H4 (cell line): Measurements from ENCODE around the gene CERK. TPM values are rescaled to one million over a fixed set of nuclear protein-coding genes. Genes with fewer than 3 reads are reported as not detected.

Experiments used
- DNase-seq: peaks from one replicate; pipeline ENCODE4 v3.0.0-alpha.2; 2015; ENCODE audit warnings: low spot score
- total RNA-seq: library from RNA; depleted of rRNA; stranded (reverse); fragments of >200 nt; shearing (Covaris generic); gene quantifications from 2 replicates; pipeline ENCODE4 v1.2.3, GENCODE V29; 2014

CERK gene
- total RNA-seq, 1 experiment from 2014 or later, result 16.9 TPM

DNA sequence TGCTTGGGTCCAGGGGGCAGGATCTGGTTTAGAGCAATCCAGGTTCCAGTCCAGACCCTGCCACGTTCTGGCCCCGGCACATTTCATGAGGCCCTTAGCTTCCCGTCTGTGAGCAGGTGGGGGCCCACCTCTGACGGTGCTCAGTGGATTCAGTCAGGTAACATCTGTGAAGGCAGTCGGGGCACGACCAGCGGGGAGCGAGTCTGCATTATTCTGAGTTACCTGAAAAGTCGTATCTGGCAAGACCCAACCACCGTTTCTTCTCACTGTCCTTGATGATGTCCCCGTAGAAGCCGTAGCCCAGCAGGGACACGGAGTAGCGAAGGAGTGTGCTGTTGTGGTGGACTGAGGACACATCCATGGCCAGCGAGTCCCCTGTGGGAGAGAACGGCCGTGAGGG lies 39.0 kb downstream of the CERK start:
- no peak for DNase-seq

GRCh38 chr22:46697811-46698515 lies 40.1 kb downstream of the CERK start:
- no peak for DNase-seq

- DNase-seq, result no peak
Observed at GRCh38 chr22:46696614-46697013, 41.4 kb downstream of the CERK start.

- DNase-seq, result no peak
Observed at GRCh38 chr22:46696229-46696518, 41.9 kb downstream of the CERK start.

DNA sequence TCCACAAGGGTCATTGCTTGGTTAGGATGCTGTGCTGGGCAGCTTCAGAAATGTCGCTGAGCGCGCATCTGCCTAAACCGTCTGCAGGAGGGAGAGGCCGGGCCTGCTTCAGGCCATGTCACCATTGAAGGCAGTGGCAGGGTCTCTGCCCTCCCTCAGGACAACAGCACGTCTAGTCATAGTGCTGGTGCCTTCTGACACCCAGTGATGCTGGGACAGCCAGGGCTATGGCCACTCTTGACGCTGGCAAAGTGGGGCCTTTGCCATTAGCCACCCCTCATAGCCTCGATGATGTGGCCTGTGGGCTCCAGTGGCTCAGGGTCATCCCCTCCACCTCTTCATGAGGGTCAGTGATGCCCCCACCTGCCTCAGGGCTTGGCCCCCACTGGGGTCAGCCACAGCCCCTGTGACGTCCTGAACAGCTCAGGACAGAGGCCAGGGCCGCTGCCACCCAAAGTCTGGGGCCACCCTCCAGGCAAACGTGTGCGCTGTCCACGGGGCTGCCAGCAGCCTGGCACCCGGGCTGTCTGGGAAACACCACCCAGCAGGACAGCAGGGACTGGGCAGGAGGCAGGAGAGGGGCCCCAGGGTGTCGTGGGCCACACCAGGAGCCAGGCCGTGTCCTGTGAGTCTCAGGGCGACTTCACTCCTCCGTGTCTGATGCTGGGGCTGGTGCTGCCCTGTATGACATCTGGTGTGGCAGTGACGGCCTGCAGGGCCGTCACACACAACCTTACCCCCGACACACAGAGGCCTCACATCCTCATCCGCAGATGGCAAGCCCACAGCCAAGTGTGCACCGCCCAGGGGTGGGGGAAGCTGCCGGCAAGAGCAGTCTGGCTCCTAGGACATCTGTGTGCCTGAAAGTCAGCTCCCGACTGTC lies 42.5 kb downstream of the CERK start:
- DNase-seq, result no peak

DNA sequence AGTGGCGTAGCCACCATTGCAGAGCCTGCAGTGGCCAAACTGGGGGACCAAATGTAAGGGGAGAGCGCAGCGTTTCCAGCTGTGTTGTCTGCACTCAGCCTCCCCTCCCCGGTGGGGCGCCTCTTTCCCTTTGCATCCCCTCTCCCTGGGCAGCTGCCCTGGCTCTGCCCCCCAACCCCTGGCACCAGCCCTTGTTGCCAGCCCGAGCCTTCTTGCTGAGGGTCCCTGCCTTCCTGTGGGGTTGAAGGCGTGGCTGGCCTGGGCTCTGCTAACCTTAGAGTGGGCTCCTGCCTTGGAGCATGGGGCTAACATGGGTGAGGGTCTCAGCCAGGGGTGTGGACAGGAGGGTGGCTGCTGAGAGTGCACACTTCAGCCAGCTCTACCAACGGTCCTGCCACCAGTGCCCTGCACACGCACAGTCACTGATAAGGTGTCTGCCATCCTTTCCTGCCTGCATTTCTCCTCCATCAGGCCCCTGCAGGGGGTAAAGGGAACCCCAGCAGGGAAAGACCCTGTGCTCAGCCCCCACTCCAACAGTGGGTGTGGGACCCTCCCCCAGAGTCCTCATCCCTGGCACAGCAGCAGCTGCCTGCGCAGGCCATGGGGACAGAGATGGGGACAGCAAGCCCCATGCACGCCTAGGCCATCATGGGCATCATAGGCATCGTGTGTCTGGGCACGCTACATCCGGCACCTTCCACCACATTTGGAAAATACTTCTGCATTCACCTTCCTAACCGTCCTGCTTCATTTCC lies 43.5 kb downstream of the CERK start:
- DNase-seq, result no peak

DNA sequence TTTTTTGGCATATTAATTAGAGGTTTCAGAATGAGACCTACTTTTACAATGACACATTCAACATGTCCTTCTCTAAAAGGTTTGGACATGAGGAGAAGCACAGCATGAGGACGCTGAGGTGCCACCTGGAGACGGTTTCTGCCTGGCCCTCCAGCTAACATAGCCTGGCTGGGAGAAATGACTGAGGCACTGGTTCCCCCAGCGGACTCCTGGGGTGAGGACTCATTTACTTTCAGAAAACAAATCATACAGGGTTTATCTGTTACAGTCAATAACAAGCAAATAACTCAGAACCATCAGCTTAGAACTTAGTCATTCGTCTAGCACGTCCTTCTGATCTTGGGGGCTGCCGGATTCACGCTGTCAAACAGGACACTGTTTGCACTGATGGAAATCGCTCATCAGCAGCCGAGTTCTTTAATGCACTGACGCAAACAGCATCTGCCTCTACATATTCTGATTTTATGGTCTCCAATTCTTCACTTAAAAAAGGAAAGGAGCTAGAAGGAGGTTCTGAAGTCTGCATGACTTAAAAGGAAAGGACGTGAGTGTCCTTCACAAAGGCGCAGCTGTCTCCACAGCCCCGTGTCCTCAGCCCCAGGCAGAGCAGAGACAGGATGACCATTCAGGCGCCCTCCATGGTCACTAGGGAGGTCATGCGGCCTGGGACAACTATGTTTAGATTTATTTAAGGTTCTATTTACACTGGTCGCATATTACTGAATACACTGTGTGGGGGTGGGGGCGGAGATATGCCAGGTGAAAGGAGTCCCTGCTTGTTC lies 44.2 kb downstream of the CERK start:
- no peak for DNase-seq

- DNase-seq, result no peak
Observed at GRCh38 chr22:46691571-46691970, 46.5 kb downstream of the CERK start.

DNA sequence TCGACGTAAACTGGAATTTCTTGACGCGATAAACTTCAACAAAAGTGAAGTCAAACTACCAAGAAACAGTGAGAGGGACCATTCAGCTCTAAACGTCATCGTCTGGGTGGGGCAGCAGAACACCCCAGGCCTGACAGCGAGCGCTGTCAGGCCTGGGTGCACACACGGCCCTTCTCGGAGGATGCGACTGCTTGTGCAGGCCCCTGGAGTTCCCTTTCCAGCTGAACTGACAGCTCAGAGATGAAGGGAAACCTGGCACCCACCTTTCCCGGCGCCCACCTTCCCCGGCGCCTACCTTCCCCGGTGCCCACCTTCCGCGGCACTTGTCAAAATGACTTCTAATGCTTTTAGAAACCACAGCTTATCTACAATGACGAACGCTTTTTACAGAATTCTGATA lies 47.9 kb downstream of the CERK start:
- no peak for DNase-seq

GRCh38 chr22:46688949-46689348 lies 49.1 kb downstream of the CERK start:
- no peak for DNase-seq

GRCh38 chr22:46687460-46687859 lies 50.6 kb downstream of the CERK start:
- no peak for DNase-seq

- no peak for DNase-seq
Observed at GRCh38 chr22:46687048-46687444, 51.0 kb downstream of the CERK start.

DNA sequence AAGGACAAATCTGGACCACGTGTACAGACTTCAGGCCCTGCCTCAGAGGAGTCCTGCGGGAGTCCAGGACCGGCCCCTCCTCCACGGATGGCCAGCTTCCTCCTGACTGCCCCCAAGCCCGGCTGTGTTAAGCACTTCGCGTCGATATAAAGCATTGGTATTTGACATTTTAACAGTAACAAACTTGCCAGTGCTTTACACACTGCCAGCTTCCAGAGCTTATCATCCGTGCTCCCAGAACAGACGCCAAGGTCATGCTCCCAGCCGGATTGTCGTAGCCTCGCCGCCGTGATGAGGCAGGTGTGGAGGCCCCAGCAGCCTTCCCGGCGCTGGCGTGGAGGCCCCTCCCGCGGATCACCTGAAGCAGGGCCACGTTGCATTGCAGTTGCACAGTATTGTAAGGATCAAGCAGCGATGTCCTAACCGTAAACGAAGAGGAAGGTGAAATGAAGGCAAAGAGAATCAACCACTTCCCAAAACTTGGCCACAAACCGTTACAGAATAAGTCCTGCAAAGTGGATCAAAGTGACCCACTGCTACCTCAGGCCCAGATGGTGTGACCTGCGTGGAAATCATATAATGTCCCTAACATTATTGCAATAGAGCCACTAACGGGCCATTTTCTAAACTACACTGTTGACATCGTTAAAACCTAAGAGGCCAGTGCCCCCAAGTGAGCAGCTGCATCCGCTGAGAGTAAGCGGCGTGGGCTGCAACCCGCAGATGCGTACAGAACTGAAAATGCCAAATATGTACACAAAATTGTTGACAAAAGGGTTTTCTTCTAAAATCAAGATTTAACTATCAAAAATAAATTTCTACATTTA lies 51.6 kb downstream of the CERK start:
- DNase-seq, result no peak

GRCh38 chr22:46684706-46685105 lies 53.3 kb downstream of the CERK start:
- DNase-seq, result no peak

DNA sequence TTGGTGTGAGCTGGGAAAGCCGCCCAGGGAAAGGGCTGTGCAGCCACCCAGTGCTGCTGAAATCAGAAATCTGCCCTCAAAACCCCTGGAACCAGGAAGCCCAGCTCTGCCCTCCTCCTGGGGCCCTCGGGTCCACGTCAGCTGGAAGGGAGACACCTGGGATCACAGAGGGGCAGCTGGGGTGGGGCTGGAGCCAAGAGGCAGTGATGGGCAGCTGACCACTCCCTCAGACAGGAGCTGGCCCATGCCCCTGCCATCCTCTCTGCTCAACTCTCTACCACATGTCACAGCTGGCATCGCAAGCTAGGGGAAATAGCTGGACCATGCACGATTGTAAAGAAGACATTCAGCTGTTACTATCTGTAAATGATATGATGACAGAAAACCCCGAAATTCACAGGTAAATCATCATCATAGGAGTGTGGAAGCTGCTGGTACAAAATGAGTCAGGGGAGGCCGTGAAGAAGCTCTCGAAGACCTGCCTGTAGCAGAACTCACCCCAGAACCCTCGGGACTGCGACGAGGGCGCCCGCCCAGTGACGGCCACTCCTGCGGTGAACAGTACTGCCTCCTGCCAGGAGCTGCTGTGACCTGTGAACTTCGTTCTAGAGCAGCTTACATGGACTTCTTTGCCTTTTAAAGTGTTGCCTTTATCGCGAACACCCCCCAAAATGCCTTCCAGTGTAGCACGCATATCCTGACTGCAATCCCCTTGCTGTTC lies 55.9 kb downstream of the CERK start:
- DNase-seq, result no peak

GRCh38 chr22:46681010-46681409 lies 57.0 kb downstream of the CERK start:
- no peak for DNase-seq

DNA sequence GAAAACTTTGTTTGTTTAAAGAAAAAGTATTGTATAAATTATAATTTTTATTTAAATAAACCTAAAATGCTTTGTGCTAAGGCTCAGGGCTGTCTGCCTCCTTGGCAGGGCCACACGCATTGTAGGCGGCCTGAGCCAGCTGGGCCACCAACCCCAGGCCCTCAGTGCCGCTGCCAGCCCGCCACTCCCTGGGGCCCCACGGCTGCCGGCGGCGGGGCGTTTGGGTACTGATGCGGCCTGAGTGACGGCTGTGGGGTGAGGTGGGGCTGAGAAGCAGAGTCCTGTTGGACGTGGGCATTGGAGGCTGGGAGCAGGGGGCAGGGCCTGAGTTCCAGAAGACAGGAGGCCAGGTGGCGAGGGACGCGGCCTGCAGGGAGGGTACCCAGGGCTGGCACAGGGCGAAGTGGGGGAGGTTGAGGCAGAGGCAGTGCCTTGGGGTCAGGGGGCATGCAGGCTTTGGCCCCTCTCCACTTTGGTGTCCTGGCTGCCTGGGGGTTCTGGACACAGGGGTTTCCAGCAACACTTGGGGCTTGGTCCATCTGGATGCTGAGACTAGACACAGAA lies 58.3 kb downstream of the CERK start:
- DNase-seq, result no peak

DNA sequence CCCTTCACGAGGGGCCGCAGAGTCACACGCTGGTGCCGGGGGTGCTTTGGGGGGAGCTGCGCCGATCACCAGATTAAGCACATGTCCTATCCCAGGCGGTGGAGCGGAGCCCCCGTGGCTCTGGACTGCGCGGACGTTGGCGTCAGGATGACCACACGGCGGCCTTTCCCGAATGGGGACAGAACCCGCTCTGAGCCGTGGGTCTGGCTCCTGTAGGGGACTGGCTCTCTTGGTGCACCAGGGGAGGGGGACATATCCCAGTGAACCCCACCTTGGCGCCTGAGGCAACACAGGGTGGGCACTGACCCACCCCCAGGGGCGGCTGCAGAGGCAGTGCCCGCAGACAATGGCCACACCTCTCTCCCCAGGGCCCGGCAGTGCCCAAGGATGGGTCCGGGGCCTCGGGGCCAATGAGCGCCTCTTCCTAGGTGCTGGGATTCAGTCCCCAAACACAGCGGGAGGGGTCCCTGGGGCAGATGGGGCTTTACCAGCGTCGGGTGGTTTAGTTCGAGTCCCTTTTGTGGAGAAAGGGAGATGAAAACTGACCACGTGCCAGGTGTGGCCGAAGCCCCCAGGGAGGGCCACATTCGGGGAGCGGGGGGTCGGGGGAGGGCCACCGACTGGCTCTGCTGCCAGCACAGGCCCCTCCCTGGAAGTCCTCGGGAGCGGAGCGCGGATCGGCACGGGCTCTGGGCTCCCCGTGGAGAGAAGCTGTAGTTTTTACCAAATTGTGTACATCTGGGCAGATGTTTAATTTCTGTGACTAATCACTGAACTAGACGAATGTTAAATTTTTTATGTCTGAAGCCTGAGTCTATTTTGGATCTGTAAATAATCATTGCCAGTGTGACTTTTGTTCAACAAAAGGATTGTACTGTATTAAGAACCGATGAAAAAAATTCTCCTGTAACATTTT lies 59.0 kb downstream of the CERK start:
- no peak for DNase-seq
